ENCODE data around the gene OR5H2.

OR5H2 gene

GRCh38 chr3:98331329-98331728 lies 49.0 kb downstream of the OR5H2 start:
- DNase-seq: no peak

Data from suppressor macrophage (primary cell).